GM12878 (cell line): ENCODE measurements around the gene AGAP1. TPM values are rescaled to one million over a fixed set of nuclear protein-coding genes. Genes with fewer than 3 reads are reported as not detected.

Source experiments
- ATAC-seq: fragments of 200-7000 bp; cut with Tn5 transposase; 3 replicates; pipeline ENCODE4 v1.9.1; 2020; ENCODE audit warnings: mild to moderate bottlenecking, moderate library complexity
- BruUV-seq: library from RNA; stranded (reverse); fragments of 400-500 nt; replicated peaks from 2 replicates; lab custom pipeline; 2021; lab: Mats Ljungman, UMichigan
- CTCF ChIA-PET: fragments of 300-600 bp; sonication (Branson Sonifier 250); formaldehyde crosslinking; extraction: SDS; loops from one replicate; lab custom pipeline; 2021; ENCODE audit warnings: inconsistent platforms; lab: Yijun Ruan, JAX
- POLR2A ChIA-PET: fragments of 350-600 bp; formaldehyde crosslinking; extraction: SDS; loops from one replicate; lab custom pipeline; 2021; ENCODE audit warnings: inconsistent platforms; lab: Charles Lee
- RAD21 ChIA-PET: fragments of 300-600 bp; sonication (Branson Sonifier 250); formaldehyde crosslinking; loops from one replicate; lab custom pipeline; 2023; ENCODE audit warnings: antibody characterized with exemption; ENCODE audit not compliant: unreplicated experiment; lab: Charles Lee
- SMC1A ChIA-PET: fragments of 300-600 bp; sonication (Branson Sonifier 250); formaldehyde crosslinking; loops from one replicate; lab custom pipeline; 2023; ENCODE audit not compliant: unreplicated experiment, uncharacterized antibody; lab: Charles Lee
- DNase-seq: peaks from one replicate; pipeline ENCODE4 v3.0.0-alpha.2; 2011; ENCODE audit warnings: low read depth, low spot score
- FAIRE-seq: peaks from 3 replicates; lab custom pipeline; 2011; peaks lifted over from hg19 to GRCh38; lab: Jason Lieb, UNC
- H2AFZ ChIP-seq: 2 replicates; pipeline ENCODE4 v1.6.0; 2011; ENCODE audit warnings: low read depth, low read length, control low read depth; ENCODE audit not compliant: control insufficient read depth
- H3K27ac ChIP-seq: 2 replicates; pipeline ENCODE4 v1.5.1; 2011; ENCODE audit warnings: control low read depth; ENCODE audit not compliant: control insufficient read depth, insufficient read depth
- H3K27me3 ChIP-seq, 2 experiments: replicated peaks in 1 of 2; 2 replicates each; pipeline versions ENCODE4 v1.6.0 to v1.6.1; 2011; ENCODE audit warnings: low read length in 1 of 2; ENCODE audit not compliant: control insufficient read depth in 2 of 2, insufficient read depth in 2 of 2
- H3K36me3 ChIP-seq, 2 experiments: 2 replicates each; pipeline ENCODE4 v1.5.1; 2011; ENCODE audit warnings: low read length in 1 of 2; ENCODE audit not compliant: control insufficient read depth in 2 of 2, insufficient read depth in 2 of 2
- H3K4me1 ChIP-seq: 2 replicates; pipeline ENCODE4 v1.6.1; 2011; ENCODE audit warnings: mild to moderate bottlenecking, low read length, moderate library complexity, mixed read lengths; ENCODE audit not compliant: control insufficient read depth, insufficient read depth
- H3K4me2 ChIP-seq: 2 replicates; pipeline ENCODE4 v1.6.0; 2011; ENCODE audit warnings: control low read depth; ENCODE audit not compliant: control insufficient read depth, insufficient read depth
- H3K4me3 ChIP-seq: fragments of 200-600 bp; sonication (generic); 2 replicates; pipeline ENCODE4 v1.5.1; 2016
- H3K79me2 ChIP-seq: 2 replicates; pipeline ENCODE4 v1.6.0; 2011; ENCODE audit warnings: low read length; ENCODE audit not compliant: control insufficient read depth, insufficient read depth
- H3K9ac ChIP-seq: 2 replicates; pipeline ENCODE4 v1.8.0; 2011; ENCODE audit warnings: low read length, control low read depth, mixed read lengths; ENCODE audit not compliant: control insufficient read depth, insufficient read depth
- H3K9me3 ChIP-seq: replicated peaks from 3 replicates; pipeline ENCODE4 v1.5.1; 2011; ENCODE audit warnings: mild to moderate bottlenecking, low read length; ENCODE audit not compliant: control insufficient read depth, insufficient read depth
- H4K20me1 ChIP-seq: 2 replicates; pipeline ENCODE4 v1.6.0; 2011; ENCODE audit not compliant: control insufficient read depth, insufficient read depth
- EGR1 ChIP-seq, 2 experiments: IDR thresholded peaks; 1 replicate in 1 of 2; 2 replicates in 1 of 2; pipeline ENCODE4 v1.6.1; 2011 to 2012; ENCODE audit warnings: low read depth in 2 of 2, low read length in 2 of 2, borderline replicate concordance in 1 of 2, mild to moderate bottlenecking in 1 of 2, moderate library complexity in 1 of 2
- EP300 ChIP-seq, 2 experiments: fragments of 150-350 bp in 1 of 2; IDR thresholded peaks; 2 replicates each; pipeline ENCODE4 v1.6.1; 2011 to 2012; ENCODE audit warnings: low read depth in 2 of 2, low read length in 2 of 2, borderline replicate concordance in 1 of 2, improper control_type of control experiment in 1 of 2, inconsistent platforms in 1 of 2; ENCODE audit not compliant: control insufficient read depth in 1 of 2
- EZH2 ChIP-seq: IDR thresholded peaks from 2 replicates; pipeline ENCODE4 v1.6.1; 2012; ENCODE audit warnings: low read depth, mild to moderate bottlenecking, control low read depth, inconsistent platforms, low read length, borderline replicate concordance; ENCODE audit not compliant: control insufficient read depth
- STAT3 ChIP-seq: IDR thresholded peaks from 2 replicates; pipeline ENCODE4 v1.6.1; 2011; ENCODE audit warnings: low read depth, low read length, improper control_type of control experiment
- WGBS: methylation state at CpG from one replicate; pipeline ENCODE4 v1.1.6; 2016; ENCODE audit warnings: low lambda C conversion rate; ENCODE audit not compliant: insufficient replicate concordance, insufficient coverage; ENCODE audit errors: missing lambda C conversion rate; 5-methylcytosine and 5-hydroxymethylcytosine counted together
- in situ Hi-C: fragments of 300-500 bp; cut with MboI; formaldehyde crosslinking; loops from 9 replicates; pipeline ENCODE4 v1.14.3; 2018; ENCODE audit warnings: mixed read lengths
- intact Hi-C: fragments of 100-400 bp; cut with micrococcal nuclease; formaldehyde crosslinking; loops from one replicate; pipeline ENCODE4 v1.14.2; 2022; ENCODE audit not compliant: unreplicated experiment
- polyA plus RNA-seq, 11 experiments: library from polyadenylated mRNA; depleted of rRNA in 4 of 11; unstranded in 6 of 11; stranded (reverse) in 5 of 11; fragments of >200 nt; fragmentation: Nextera tagmentation in 4 of 11; fragmentation: Illumina TruSeq in 1 of 11; extraction: Ambion mirVana in 4 of 11; extraction: Trizol in 1 of 11; gene quantifications; 1 replicate in 1 of 11; 2 replicates in 10 of 11; pipeline versions ENCODE4 v1.2.1 to v1.2.3, GENCODE V29; 2011 to 2016; ENCODE audit warnings: inconsistent platforms in 2 of 11, missing spikeins in 2 of 11, low read depth in 1 of 11
- total RNA-seq, 4 experiments: library from RNA; depleted of rRNA in 3 of 4; stranded (reverse); fragments of >200 nt in 3 of 4; fragmentation: Illumina TruSeq in 1 of 4; extraction: Trizol in 1 of 4; gene quantifications; 2 replicates each; pipeline versions ENCODE4 v1.2.1 to v1.2.3, GENCODE V29; 2013 to 2021
- TF ChIP-seq, protein P1 (sequence below): IDR thresholded peaks from 2 replicates; pipeline ENCODE4 v1.6.1; 2011; ENCODE audit warnings: low read depth, mild to moderate bottlenecking, low read length, moderate library complexity, borderline replicate concordance; ENCODE audit errors: extremely low read depth
- TF ChIP-seq, protein P2 (sequence below): fragments of 450-650 bp; IDR thresholded peaks from 2 replicates; pipeline ENCODE4 v1.6.1; 2017; ENCODE audit warnings: antibody characterized with exemption, mild to moderate bottlenecking, moderate library complexity
- TF ChIP-seq, protein P3 (sequence below): fragments of 450-650 bp; IDR thresholded peaks from 2 replicates; pipeline ENCODE4 v1.6.1; 2017; ENCODE audit warnings: low read depth, mild to moderate bottlenecking, moderate library complexity

The AGAP1 gene
- total and polyA plus RNA-seq, 10 of the 15 experiments (the other 5 are each of a cell fraction or from before 2014, with no cell fraction given) = 0.05 to 0.15 (median 0.06) TPM; not detected in 7

DNA sequence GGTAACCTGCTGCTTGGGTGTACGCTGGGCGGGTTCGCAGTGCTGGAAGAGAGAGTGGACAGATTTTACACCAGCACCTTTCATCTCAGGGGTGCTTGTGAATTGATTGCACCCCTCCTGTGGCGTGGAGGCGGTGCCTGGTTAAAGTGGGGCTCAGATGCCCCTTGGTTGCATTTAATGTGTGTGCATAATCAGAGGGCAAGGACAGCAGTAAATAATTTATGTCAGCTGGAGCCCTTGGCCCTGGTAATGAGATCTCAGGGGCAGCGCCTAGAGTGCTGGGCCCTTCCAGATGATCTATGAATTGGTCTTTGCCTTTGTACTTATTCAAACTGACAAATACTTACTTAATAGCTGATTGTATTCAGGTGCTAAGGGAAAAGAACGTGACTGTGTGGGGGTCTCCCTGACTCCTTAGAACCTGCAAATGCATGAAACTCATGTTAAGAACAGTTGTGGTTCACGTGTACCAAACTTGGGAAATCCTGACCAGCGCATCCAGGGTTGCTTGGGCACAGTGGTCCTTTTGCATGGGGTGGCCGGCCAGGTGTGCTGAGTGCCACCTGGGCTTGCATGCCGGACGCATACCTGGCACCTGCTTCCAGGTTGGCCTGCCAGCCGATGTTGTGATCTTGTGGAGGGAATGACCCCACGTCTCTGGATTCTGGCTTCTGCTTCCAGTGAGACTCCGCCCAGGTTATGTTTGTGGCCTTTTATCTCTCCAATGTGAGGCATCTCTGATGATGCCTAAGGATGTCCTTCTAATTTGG, 118.5 kb downstream of the AGAP1 start:
- Histone ChIP-seq H3K9ac (no peak overlapping the region), H3K27ac (no peak overlapping the region), H4K20me1 (no peaks in the 10 kb centered on the region), H3K4me1 (no peaks in the 10 kb centered on the region), H3K9me3 (no peaks in the 10 kb centered on the region), H3K4me3 (no peak overlapping the region), H2AFZ (no peak overlapping the region), H3K79me2 (no peaks in the 10 kb centered on the region), H3K27me3 (no peaks in the 10 kb centered on the region), H3K36me3 (no peaks in the 10 kb centered on the region), H3K4me2 (no peak overlapping the region)
- RAD21 ChIA-PET = no interaction called here
- FAIRE-seq (no peak), DNase-seq (no peak), ATAC-seq (no peak)
- intact Hi-C loops (no loop called here), in situ Hi-C loops (no loop called here)
- SMC1A ChIA-PET = interaction anchor here (0.6 kb wide), 1 partner anchor 497 kb away, joined by 3 read pairs; no protein-coding TSS in a partner anchor
- TF ChIP-seq, protein P1, sequence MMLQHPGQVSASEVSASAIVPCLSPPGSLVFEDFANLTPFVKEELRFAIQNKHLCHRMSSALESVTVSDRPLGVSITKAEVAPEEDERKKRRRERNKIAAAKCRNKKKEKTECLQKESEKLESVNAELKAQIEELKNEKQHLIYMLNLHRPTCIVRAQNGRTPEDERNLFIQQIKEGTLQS = no peak
- TF ChIP-seq, protein P2, sequence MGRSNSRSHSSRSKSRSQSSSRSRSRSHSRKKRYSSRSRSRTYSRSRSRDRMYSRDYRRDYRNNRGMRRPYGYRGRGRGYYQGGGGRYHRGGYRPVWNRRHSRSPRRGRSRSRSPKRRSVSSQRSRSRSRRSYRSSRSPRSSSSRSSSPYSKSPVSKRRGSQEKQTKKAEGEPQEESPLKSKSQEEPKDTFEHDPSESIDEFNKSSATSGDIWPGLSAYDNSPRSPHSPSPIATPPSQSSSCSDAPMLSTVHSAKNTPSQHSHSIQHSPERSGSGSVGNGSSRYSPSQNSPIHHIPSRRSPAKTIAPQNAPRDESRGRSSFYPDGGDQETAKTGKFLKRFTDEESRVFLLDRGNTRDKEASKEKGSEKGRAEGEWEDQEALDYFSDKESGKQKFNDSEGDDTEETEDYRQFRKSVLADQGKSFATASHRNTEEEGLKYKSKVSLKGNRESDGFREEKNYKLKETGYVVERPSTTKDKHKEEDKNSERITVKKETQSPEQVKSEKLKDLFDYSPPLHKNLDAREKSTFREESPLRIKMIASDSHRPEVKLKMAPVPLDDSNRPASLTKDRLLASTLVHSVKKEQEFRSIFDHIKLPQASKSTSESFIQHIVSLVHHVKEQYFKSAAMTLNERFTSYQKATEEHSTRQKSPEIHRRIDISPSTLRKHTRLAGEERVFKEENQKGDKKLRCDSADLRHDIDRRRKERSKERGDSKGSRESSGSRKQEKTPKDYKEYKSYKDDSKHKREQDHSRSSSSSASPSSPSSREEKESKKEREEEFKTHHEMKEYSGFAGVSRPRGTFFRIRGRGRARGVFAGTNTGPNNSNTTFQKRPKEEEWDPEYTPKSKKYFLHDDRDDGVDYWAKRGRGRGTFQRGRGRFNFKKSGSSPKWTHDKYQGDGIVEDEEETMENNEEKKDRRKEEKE = no peak
- TF ChIP-seq, protein P3, sequence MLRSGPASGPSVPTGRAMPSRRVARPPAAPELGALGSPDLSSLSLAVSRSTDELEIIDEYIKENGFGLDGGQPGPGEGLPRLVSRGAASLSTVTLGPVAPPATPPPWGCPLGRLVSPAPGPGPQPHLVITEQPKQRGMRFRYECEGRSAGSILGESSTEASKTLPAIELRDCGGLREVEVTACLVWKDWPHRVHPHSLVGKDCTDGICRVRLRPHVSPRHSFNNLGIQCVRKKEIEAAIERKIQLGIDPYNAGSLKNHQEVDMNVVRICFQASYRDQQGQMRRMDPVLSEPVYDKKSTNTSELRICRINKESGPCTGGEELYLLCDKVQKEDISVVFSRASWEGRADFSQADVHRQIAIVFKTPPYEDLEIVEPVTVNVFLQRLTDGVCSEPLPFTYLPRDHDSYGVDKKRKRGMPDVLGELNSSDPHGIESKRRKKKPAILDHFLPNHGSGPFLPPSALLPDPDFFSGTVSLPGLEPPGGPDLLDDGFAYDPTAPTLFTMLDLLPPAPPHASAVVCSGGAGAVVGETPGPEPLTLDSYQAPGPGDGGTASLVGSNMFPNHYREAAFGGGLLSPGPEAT = no peak
- TF ChIP-seq STAT3 (no peak), EGR1 (IDR thresholded peaks at IDR 0.05; ENCODE audit: borderline replicate concordance in 1 of 2, low read depth in 2 of 2, low read length in 2 of 2) (no peak), EP300 (IDR thresholded peaks at IDR 0.05; ENCODE audit: borderline replicate concordance in 1 of 2, control insufficient read depth in 1 of 2, low read depth in 2 of 2, low read length in 2 of 2) (no peak), EZH2 (no peak)
- 44% methylated on average over 15 of the region's 15 CpGs for WGBS
- no TSS peak for BruUV-seq
- CTCF ChIA-PET = no interaction called here
- POLR2A ChIA-PET = no interaction called here
